Activated T-cell treated with anti-CD3 and anti-CD28 coated beads for 48 hours (primary cell): Measurements from ENCODE around the gene RASAL2.

Experiments used
- DNase-seq: peaks from one replicate; pipeline ENCODE4 v3.0.0-alpha.2; 2020; ENCODE audit warnings: low read depth

RASAL2 gene

GRCh38 chr1:178393370-178393769 lies 299.5 kb downstream of the RASAL2 start:
- DNase-seq = no peak

- no peak for DNase-seq
Measured at GRCh38 chr1:178396789-178397188, 302.9 kb downstream of the RASAL2 start.

GRCh38 chr1:178397678-178398077 lies 303.8 kb downstream of the RASAL2 start:
- no peak for DNase-seq

- DNase-seq = no peak
Measured at GRCh38 chr1:178399177-178399728, 305.3 kb downstream of the RASAL2 start.

GRCh38 chr1:178405137-178405536 lies 311.2 kb downstream of the RASAL2 start:
- no peak for DNase-seq

GRCh38 chr1:178407215-178407614 lies 313.3 kb downstream of the RASAL2 start:
- DNase-seq = no peak

- DNase-seq = no peak
Measured at GRCh38 chr1:178407655-178408054, 313.8 kb downstream of the RASAL2 start.

GRCh38 chr1:178408871-178409270 lies 315.0 kb downstream of the RASAL2 start:
- no peak for DNase-seq

- DNase-seq = no peak
Measured at GRCh38 chr1:178409541-178409940, 315.6 kb downstream of the RASAL2 start.

- DNase-seq = no peak
Measured at GRCh38 chr1:178411756-178412399, 318.0 kb downstream of the RASAL2 start.

GRCh38 chr1:178412400-178412770 lies 318.5 kb downstream of the RASAL2 start:
- no peak for DNase-seq

GRCh38 chr1:178417858-178418257 lies 324.0 kb downstream of the RASAL2 start:
- DNase-seq = no peak

GRCh38 chr1:178418284-178418955 lies 324.5 kb downstream of the RASAL2 start:
- no peak for DNase-seq

- no peak for DNase-seq
Measured at GRCh38 chr1:178434360-178434759, 340.5 kb downstream of the RASAL2 start.

GRCh38 chr1:178434899-178435435 lies 341.1 kb downstream of the RASAL2 start:
- no peak for DNase-seq

- DNase-seq = no peak
Measured at GRCh38 chr1:178436899-178437298, 343.0 kb downstream of the RASAL2 start.

GRCh38 chr1:178438432-178438831 lies 344.5 kb downstream of the RASAL2 start:
- no peak for DNase-seq

- DNase-seq = no peak
Measured at GRCh38 chr1:178442925-178443324, 349.0 kb downstream of the RASAL2 start.

- no peak for DNase-seq
Measured at GRCh38 chr1:178450871-178451270, 357.0 kb downstream of the RASAL2 start.

GRCh38 chr1:178451529-178451928 lies 357.6 kb downstream of the RASAL2 start:
- no peak for DNase-seq

GRCh38 chr1:178452013-178452412 lies 358.1 kb downstream of the RASAL2 start:
- DNase-seq = no peak

- DNase-seq = no peak
Measured at GRCh38 chr1:178456472-178456871, 362.6 kb downstream of the RASAL2 start.

GRCh38 chr1:178457651-178458050 lies 363.7 kb downstream of the RASAL2 start:
- DNase-seq = no peak
